ENCODE results near the gene FCHSD1. TPM values are rescaled to one million over a fixed set of nuclear protein-coding genes. Genes with fewer than 3 reads are reported as not detected.

Gene FCHSD1
- total RNA-seq, 1 donor from 2014 or later: 28.6 TPM

DNA sequence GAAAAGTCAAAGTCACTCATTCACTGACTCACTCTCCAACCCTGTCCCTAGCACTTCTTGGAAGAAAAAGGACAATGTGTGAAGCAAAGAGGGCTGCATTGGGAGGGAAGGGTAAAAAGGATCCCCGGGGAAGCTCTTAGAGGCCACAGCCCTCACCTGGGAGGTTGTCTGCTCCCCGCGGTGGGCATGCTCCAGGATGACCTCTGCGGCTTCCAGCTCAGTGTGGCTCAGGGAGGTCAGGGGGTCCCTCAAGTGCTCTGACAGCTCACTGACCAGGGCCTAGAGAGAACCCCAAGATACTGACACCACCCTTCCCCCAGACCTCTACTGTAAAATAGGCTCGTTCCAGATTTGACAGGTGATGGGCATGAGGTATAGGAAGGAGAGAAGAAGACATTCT lies 4.0 kb downstream of the FCHSD1 start:
- DNase-seq (ENCODE audit: extremely low spot score, unreplicated experiment): no peak

DNA sequence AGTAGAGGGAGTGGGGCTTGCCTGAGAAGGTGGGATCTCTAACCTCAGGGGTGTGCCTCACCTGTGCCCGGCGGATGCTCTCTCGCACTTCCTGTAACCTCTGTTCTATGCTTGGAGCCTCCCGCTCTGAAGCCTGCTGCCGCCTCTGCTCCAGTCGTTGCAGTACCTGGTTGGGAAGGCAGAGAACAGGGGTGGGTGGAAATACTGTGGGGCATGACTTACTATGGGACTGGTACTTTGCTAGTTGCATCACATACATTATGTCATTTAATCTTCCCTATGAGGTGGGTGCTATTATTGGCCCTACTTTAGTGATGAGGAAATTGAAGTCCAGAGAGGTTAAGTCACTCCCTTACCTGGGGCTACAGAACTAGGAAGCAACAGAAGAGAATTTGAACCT lies 5.2 kb downstream of the FCHSD1 start:
- Mint-ChIP-seq H3K27ac (ENCODE audit: unreplicated experiment) (no peak overlapping the region), H3K9me3 (ENCODE audit: unreplicated experiment) (no peaks in the 10 kb centered on the region), H3K27me3 (ENCODE audit: unreplicated experiment) (no peaks in the 10 kb centered on the region), H3K4me1 (ENCODE audit: unreplicated experiment) (peaks cover 6% of the 10 kb centered on the region), H3K36me3 (ENCODE audit: unreplicated experiment) (peaks cover 9% of the 10 kb centered on the region), H3K4me3 (ENCODE audit: unreplicated experiment) (no peak overlapping the region)
- TF ChIP-seq, protein P1, sequence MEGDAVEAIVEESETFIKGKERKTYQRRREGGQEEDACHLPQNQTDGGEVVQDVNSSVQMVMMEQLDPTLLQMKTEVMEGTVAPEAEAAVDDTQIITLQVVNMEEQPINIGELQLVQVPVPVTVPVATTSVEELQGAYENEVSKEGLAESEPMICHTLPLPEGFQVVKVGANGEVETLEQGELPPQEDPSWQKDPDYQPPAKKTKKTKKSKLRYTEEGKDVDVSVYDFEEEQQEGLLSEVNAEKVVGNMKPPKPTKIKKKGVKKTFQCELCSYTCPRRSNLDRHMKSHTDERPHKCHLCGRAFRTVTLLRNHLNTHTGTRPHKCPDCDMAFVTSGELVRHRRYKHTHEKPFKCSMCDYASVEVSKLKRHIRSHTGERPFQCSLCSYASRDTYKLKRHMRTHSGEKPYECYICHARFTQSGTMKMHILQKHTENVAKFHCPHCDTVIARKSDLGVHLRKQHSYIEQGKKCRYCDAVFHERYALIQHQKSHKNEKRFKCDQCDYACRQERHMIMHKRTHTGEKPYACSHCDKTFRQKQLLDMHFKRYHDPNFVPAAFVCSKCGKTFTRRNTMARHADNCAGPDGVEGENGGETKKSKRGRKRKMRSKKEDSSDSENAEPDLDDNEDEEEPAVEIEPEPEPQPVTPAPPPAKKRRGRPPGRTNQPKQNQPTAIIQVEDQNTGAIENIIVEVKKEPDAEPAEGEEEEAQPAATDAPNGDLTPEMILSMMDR (IDR thresholded peaks at IDR 0.05): no peak
- DNase-seq (ENCODE audit: extremely low spot score, unreplicated experiment): no peak

More for the DNA sequence above, 4.0 kb downstream of the FCHSD1 start:
- Mint-ChIP-seq H3K4me1 (ENCODE audit: unreplicated experiment) (peaks cover 9% of the 10 kb centered on the region), H3K36me3 (ENCODE audit: unreplicated experiment) (peaks cover 9% of the 10 kb centered on the region), H3K27ac (ENCODE audit: unreplicated experiment) (no peak overlapping the region), H3K27me3 (ENCODE audit: unreplicated experiment) (no peaks in the 10 kb centered on the region), H3K9me3 (ENCODE audit: unreplicated experiment) (no peaks in the 10 kb centered on the region), H3K4me3 (ENCODE audit: unreplicated experiment) (no peak overlapping the region)
- TF ChIP-seq, protein P1 (IDR thresholded peaks at IDR 0.05): no peak

DNA sequence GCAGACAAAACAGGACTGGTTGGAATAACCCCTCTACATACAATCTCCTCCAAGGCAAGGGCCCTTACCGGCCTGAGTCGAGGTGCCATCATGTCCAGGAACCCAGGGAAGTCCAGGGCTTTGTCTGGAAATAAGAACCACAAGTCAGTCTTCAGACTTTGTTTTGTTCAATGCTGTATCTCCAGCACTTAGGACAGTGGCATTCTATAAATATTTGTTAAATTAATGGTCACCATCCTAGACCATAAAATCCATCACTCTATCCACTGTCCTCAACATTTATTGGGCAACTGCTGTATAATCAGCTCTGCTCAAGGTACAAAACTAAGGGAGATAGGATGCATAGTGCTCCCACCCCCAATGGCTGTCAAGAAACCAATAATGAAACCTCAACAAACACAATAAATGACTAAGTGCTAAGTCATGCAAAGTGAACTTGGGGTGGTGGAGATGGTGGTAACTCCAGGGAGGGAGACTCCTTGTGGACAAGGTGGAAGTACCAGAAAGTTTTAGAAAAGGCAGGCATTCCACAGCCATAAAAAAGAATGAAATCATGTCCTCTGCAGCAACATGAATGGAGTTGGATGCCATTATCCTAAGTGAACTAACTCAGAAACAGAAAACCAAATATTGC lies 9.5 kb downstream of the FCHSD1 start:
- Mint-ChIP-seq H3K4me3 (ENCODE audit: unreplicated experiment) (no peak overlapping the region), H3K9me3 (ENCODE audit: unreplicated experiment) (no peaks in the 10 kb centered on the region), H3K27me3 (ENCODE audit: unreplicated experiment) (no peaks in the 10 kb centered on the region), H3K27ac (ENCODE audit: unreplicated experiment) (no peak overlapping the region), H3K4me1 (ENCODE audit: unreplicated experiment) (peaks cover 7% of the 10 kb centered on the region), H3K36me3 (ENCODE audit: unreplicated experiment) (peaks cover 7% of the 10 kb centered on the region)
- TF ChIP-seq, protein P1 (IDR thresholded peaks at IDR 0.05): peak; percentile 19
- DNase-seq (ENCODE audit: extremely low spot score, unreplicated experiment): no peak

DNA sequence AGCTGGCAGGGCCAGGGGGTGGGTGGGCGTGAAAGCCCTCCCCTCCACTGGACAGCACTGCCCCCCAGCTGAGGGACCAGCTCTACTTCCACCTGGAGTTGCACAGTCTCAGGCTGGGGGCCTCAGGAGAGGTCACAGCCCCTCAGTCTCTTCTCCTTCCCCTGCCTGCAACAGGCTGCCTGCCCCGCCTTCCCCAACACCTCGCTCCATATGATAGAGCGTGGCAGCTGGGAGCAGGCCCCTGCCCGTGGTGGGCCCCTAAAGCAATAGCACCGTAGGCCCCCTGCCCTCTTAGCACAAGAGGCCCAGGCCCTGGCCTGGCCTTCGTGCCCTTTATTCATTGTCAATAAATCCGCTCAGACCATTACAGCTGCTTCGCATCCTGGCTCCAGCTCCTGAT lies 10.5 kb downstream of the FCHSD1 start:
- peaks cover 14% of the 10 kb centered on the region for H3K4me1 Mint-ChIP-seq (ENCODE audit: unreplicated experiment)
- no peaks in the 10 kb centered on the region for H3K27me3 Mint-ChIP-seq (ENCODE audit: unreplicated experiment)
- no peak overlapping the region for H3K27ac Mint-ChIP-seq (ENCODE audit: unreplicated experiment)
- DNase-seq (ENCODE audit: extremely low spot score, unreplicated experiment): no peak
- TF ChIP-seq, protein P1 (IDR thresholded peaks at IDR 0.05): no peak
- H3K4me3 Mint-ChIP-seq (ENCODE audit: unreplicated experiment): no peak overlapping the region
- H3K9me3 Mint-ChIP-seq (ENCODE audit: unreplicated experiment): no peaks in the 10 kb centered on the region
- H3K36me3 Mint-ChIP-seq (ENCODE audit: unreplicated experiment): peaks cover 7% of the 10 kb centered on the region

DNA sequence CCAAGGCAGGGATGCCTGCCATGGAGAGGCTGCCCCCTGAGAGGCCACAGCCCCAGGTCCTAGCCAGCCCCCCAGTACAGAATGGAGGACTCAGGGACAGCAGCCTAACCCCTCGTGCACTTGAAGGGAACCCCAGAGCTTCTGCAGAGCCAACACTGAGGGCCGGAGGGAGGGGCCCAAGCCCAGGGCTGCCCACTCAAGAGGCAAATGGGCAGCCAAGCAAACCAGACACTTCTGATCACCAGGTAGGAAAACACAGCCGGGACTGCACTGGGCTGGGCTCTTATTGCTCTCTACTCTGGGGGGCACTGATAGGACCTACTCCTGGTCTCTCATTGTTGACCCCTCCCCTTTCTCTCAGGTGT lies 11.2 kb downstream of the FCHSD1 start:
- TF ChIP-seq, protein P1 (IDR thresholded peaks at IDR 0.05): no peak
- DNase-seq (ENCODE audit: extremely low spot score, unreplicated experiment): no peak
- Mint-ChIP-seq H3K27ac (ENCODE audit: unreplicated experiment) (no peak overlapping the region), H3K27me3 (ENCODE audit: unreplicated experiment) (no peaks in the 10 kb centered on the region), H3K9me3 (ENCODE audit: unreplicated experiment) (no peaks in the 10 kb centered on the region), H3K36me3 (ENCODE audit: unreplicated experiment) (peaks cover 6% of the 10 kb centered on the region), H3K4me1 (ENCODE audit: unreplicated experiment) (peaks cover 20% of the 10 kb centered on the region), H3K4me3 (ENCODE audit: unreplicated experiment) (no peak overlapping the region)
